DND-41 (cell line): ENCODE results near the gene SINHCAF.
A peak's percentile ranks its signal among the peaks of the same experiment; 100 is the strongest.

Experiments used
- ATAC-seq: fragments of 200-7000 bp; cut with Tn5 transposase; 3 replicates; pipeline ENCODE4 v1.9.1; 2021; ENCODE audit warnings: low read depth; ENCODE audit not compliant: insufficient read depth
- DNase-seq: peaks from one replicate; pipeline ENCODE4 v3.0.0-alpha.2; 2020
- H2AFZ ChIP-seq: 2 replicates; pipeline ENCODE4 v1.6.0; 2012; ENCODE audit warnings: low read depth, low read length
- H3K27ac ChIP-seq: 2 replicates; pipeline ENCODE4 v1.5.1; 2012; ENCODE audit warnings: low read length, inconsistent platforms
- H3K27me3 ChIP-seq: fragments of 200-600 bp; sonication (generic); 2 replicates; pipeline ENCODE4 v1.6.0; 2012; ENCODE audit warnings: low read length, mild to moderate bottlenecking, inconsistent platforms; ENCODE audit not compliant: insufficient read depth, poor library complexity
- H3K36me3 ChIP-seq: 2 replicates; pipeline ENCODE4 v1.5.1; 2012; ENCODE audit warnings: low read length, inconsistent platforms; ENCODE audit not compliant: insufficient read depth
- H3K4me1 ChIP-seq: 2 replicates; pipeline ENCODE4 v1.5.1; 2012; ENCODE audit warnings: mild to moderate bottlenecking, low read length; ENCODE audit not compliant: insufficient read depth
- H3K4me2 ChIP-seq: 2 replicates; pipeline ENCODE4 v1.6.0; 2012; ENCODE audit warnings: mild to moderate bottlenecking, moderate library complexity, low read length, inconsistent platforms; ENCODE audit not compliant: insufficient read depth
- H3K4me3 ChIP-seq, 2 experiments: fragments of 200-600 bp in 1 of 2; shearing (Covaris generic) in 1 of 2; 2 replicates each; pipeline ENCODE4 v1.5.1; 2012 to 2016; ENCODE audit warnings: inconsistent platforms in 2 of 2, low read length in 2 of 2, mild to moderate bottlenecking in 2 of 2, low read depth in 1 of 2, moderate library complexity in 1 of 2
- H3K79me2 ChIP-seq: 2 replicates; pipeline ENCODE4 v1.6.0; 2012; ENCODE audit warnings: low read length, inconsistent platforms; ENCODE audit not compliant: insufficient read depth
- H3K9ac ChIP-seq: 2 replicates; pipeline ENCODE4 v1.6.0; 2012; ENCODE audit warnings: low read depth, mild to moderate bottlenecking, inconsistent platforms, low read length, moderate library complexity
- H3K9me3 ChIP-seq: 2 replicates; pipeline ENCODE4 v1.5.1; 2012; ENCODE audit warnings: low read length, moderate library complexity, mild to moderate bottlenecking, inconsistent platforms; ENCODE audit not compliant: insufficient read depth, severe bottlenecking
- H4K20me1 ChIP-seq: 2 replicates; pipeline ENCODE4 v1.6.0; 2012; ENCODE audit warnings: low read length; ENCODE audit not compliant: insufficient read depth
- CTCF ChIP-seq: IDR thresholded peaks from 2 replicates; pipeline ENCODE4 v1.5.1; 2012; ENCODE audit warnings: borderline replicate concordance, low read length, moderate library complexity, mild to moderate bottlenecking; ENCODE audit not compliant: poor library complexity, severe bottlenecking; ENCODE audit errors: extremely low read depth
- EZH2 ChIP-seq: IDR thresholded peaks from 3 replicates; pipeline ENCODE4 v1.6.1; 2012; ENCODE audit warnings: borderline replicate concordance, low read depth, mild to moderate bottlenecking, moderate library complexity, low read length, inconsistent platforms; ENCODE audit not compliant: severe bottlenecking

The SINHCAF gene

DNA sequence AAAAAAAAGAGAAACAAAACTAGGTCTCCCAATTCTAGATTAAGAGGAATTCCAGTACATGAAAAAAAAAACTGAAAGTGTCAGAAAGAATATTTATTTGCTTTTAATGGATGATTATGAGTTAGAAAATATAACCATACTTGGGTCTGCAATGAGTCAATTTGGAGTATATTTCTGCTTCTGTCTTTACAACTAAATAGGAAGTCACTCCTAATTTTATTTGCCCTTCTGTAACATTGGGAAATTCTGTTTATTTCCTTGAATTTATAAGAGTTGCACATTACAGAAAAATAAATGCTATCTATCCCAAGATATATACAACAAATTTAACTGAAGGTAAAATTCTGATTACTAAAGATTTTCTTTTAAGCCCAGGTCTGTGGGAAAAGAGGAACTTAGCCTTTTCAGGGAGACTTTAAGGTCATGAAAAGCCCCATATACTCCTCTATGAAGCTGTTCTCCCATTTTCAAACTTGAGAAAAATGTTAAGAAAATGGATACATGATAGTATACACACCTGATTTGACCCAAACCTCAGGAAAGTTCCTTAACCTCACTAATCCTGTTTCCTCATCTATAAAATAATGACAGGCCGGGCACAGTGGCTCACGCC lies 7.2 kb downstream of the SINHCAF start:
- ATAC-seq = no peak
- Histone ChIP-seq H4K20me1 (peaks cover 88% of the 10 kb centered on the region), H3K27ac (0 out of 2 replicates have a peak overlapping the region, but pooled peaks have one; percentile 7), H3K9ac (peak overlapping the region; percentile 28; the same call in 1 of the 2 replicates), H3K36me3 (no peaks in the 10 kb centered on the region; the same call in none of the 2 replicates), H2AFZ (no peak overlapping the region), H3K27me3 (no peaks in the 10 kb centered on the region), H3K79me2 (peaks cover 100% of the 10 kb centered on the region), H3K4me3 (no peak overlapping the region; a peak in 1 of 4 replicates), H3K4me2 (peak overlapping the region; percentile 64), H3K4me1 (peaks cover 71% of the 10 kb centered on the region), H3K9me3 (no peaks in the 10 kb centered on the region)
- no peak for DNase-seq
- TF ChIP-seq EZH2 = no peak
- TF ChIP-seq CTCF = no peak

DNA sequence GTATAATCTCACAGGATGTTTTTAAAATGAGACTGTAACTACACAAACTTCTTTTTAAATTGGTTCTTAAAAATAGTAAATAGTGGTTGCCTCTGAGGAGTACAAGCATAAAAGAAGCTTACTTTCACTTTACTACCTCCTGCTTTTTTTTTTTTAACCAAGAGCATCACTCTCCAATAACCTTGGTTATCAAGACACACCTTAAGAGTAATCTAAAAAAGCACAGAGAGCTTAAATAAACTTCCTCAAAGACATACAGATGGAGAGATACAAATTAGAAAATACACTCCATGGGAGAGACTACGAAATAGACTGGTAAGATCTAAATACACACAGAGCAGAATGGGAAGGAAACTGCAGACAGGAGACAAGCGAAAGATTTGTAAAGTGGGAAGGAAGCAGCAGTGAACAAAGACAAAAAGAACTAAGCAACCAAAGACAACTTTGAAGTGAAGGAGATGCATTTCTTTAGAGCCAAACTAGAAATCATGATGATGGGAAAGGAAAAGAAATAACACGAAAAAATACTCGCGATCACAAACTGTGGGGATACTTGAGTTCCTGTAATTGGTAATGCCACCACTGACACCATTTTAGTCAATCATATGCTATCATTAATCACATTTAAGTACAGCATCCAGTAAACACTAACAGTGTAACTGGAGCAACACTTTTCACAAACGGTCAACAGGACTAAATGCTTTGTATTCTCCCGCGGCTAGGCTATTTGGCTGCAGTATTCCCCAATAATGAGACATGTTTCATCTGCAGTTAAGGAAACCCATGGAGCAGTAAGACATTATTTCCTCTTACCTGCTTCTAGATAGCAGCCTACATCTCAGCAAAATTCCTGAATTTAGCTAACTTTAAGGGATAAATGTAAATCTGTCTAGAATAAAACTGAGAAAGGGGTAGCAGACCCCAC lies 8.2 kb downstream of the SINHCAF start:
- H4K20me1 ChIP-seq = peaks cover 87% of the 10 kb centered on the region
- TF ChIP-seq EZH2 (no peak), CTCF (no peak)
- no peaks in the 10 kb centered on the region for H3K9me3 ChIP-seq
- H3K4me1 ChIP-seq = peaks cover 62% of the 10 kb centered on the region
- peak overlapping the region in 1 of 2 experiments; percentile 40; a peak in 2 of 4 replicates for H3K4me3 ChIP-seq
- peak overlapping the region; percentile 28 for H3K9ac ChIP-seq
- no peak for DNase-seq
- peak overlapping the region; percentile 45; the same call in 1 of the 2 replicates for H3K27ac ChIP-seq
- no peaks in the 10 kb centered on the region for H3K27me3 ChIP-seq
- peak overlapping the region; percentile 64 for H3K4me2 ChIP-seq
- H3K79me2 ChIP-seq = peaks cover 100% of the 10 kb centered on the region
- peak; percentile 79 for ATAC-seq
- no peak overlapping the region for H2AFZ ChIP-seq
- no peaks in the 10 kb centered on the region; the same call in 1 of the 2 replicates for H3K36me3 ChIP-seq

DNA sequence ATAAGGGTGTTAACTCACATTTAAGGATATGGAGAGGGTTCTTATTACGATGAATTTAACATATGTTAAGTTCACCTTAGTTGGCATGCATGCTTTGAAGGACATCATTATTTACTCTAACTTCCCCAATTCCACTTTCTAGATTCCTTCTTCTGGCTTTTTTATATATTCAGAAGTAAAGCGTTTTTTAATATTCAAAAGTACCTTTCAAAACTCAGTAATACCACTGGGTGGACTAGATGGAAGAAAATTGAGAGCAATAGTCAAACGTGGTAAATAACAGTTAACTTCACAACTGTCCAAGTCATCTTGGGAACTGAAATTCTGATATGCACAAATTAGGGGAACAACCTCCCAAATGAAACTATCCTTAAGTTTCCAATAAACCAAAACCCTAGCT lies 9.1 kb downstream of the SINHCAF start:
- H4K20me1 ChIP-seq = peaks cover 87% of the 10 kb centered on the region
- H3K9me3 ChIP-seq = no peaks in the 10 kb centered on the region
- H3K9ac ChIP-seq = peak overlapping the region; percentile 28; the same call in 1 of the 2 replicates
- TF ChIP-seq EZH2 (no peak), CTCF (no peak)
- H3K27me3 ChIP-seq = no peaks in the 10 kb centered on the region
- peaks cover 53% of the 10 kb centered on the region for H3K4me1 ChIP-seq
- H3K36me3 ChIP-seq = peaks cover 6% of the 10 kb centered on the region; the same call in 1 of the 2 replicates
- no peak overlapping the region for H2AFZ ChIP-seq
- peak overlapping the region; percentile 64 for H3K4me2 ChIP-seq
- H3K27ac ChIP-seq = no peak overlapping the region
- no peak overlapping the region; a peak in 1 of 4 replicates for H3K4me3 ChIP-seq
- ATAC-seq (no peak), DNase-seq (no peak)
- H3K79me2 ChIP-seq = peaks cover 100% of the 10 kb centered on the region
